Left cardiac atrium (tissue), 4 donors: ENCODE measurements around the gene MYO7A. TPM values are rescaled to one million over a fixed set of nuclear protein-coding genes. Genes with fewer than 3 reads are reported as not detected.

Source experiments
- ATAC-seq, 2 donors: fragments of 200-7000 bp; cut with Tn5 transposase; one replicate each; pipeline ENCODE4 v1.9.1; 2020; ENCODE audit warnings: mild to moderate bottlenecking in 2 of 2, moderate library complexity in 2 of 2
- DNase-seq: peaks from one replicate; pipeline ENCODE4 v3.0.0-alpha.2; 2020
- intact Hi-C, 2 donors: fragments of 100-400 bp; cut with DNase I; formaldehyde crosslinking; loops; one replicate each; pipeline versions ENCODE4 v1.14.1 to v1.15.1; 2022 to 2023
- total RNA-seq, 2 donors: library from RNA; stranded (reverse); fragmentation: NEBNext Ultra II Directional; extraction: Animal tissue kit (Norgen Biotek cat#: 25700); gene quantifications; one replicate each; pipeline ENCODE4 v1.2.1, GENCODE V29; 2021
- donor health status: DM: no; HTN: yes; CAD: no.
- donor health status: DM: no; HTN: yes; CAD: no; lungs with severe emphysema.
- donor health status: DM: yes; HTN: yes; CAD: no.
- donor health status: Dilated cardiomyopathy.

Gene MYO7A
- total RNA-seq, 2 donors from 2014 or later = 7.5 to 11.1 TPM

DNA sequence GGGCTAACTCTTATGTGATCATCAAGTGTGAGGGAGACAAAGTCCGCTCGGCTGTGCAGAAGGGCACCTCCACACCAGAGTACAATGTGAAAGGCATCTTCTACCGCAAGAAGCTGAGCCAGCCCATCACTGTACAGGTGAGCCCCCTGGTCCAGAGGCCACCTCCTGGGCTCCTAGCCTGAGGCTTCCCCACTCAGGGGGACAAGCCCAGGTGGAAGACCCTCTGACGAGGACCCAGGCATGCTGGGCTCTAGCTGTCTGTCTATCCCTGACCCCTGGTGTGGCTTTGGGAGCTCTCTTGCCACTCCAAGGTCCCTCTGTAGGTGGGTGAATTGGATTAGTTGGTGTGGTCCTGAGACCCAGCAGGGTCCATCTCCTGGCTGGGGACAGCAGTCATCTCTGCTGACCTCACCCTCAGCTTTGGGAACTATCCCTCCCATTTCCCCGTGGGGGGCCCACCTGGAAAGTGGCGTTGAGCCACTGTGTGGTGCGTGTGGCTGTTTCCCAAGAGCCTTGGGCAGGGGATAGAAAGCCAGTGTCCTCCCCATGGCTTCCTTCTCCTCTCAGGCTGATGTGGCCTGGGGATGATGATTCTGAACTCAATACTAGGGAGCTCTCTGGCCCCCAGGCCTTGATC is 5.4 kb upstream of the MYO7A start:
- intact Hi-C loops = no loop called here
- no peak for DNase-seq

GRCh38 chr11:77123591-77123990 is 4.5 kb upstream of the MYO7A start:
- DNase-seq (no peak), ATAC-seq (no peak)
- intact Hi-C loops = no loop called here

More for the DNA sequence above, 5.4 kb upstream of the MYO7A start:
- ATAC-seq = no peak

DNA sequence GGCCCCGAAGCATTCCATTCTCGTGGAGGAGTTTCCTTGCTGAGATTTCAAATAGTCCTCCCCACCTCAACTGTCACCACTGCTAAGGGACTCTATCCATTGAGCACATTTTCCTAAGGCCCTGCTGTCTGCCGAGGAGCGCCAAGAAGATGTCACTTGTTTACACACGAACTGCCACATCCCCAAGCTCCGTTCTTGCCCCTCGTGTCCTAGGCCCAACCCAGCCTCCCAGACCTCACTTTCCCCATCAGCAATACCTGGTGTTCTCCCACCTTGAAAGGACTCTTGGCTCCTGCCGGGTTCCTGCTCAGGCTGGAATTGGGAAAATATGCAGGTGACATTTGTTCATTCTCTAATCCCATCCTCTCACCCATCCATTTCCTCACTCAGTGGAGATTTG is 4.0 kb upstream of the MYO7A start:
- no peak for ATAC-seq
- DNase-seq = no peak
- intact Hi-C loops = no loop called here

- ATAC-seq = no peak
- no peak for DNase-seq
- intact Hi-C loops = no loop called here
These were observed 3.6 kb upstream of the MYO7A start for GRCh38 chr11:77124488-77124887.

DNA sequence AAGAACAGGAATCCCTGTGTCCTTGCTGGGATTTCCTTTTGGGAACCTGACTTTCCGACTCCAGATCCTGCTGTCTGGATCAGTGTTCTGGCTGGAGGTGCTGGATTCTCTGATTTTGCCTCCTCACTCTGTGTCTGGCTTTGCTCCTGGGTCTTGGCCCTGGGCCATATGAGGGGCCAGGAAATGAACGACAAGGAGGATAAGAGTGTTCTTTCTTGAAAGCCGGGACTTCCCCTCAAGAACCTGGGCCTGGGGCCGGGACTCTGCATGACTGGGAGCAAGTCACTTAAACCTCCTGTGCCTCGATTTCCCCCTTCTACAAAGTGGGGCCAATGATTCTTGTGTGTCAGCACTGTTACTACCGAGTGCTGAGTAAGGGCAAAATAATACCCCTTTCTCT is 2.9 kb upstream of the MYO7A start:
- ATAC-seq (no peak), DNase-seq (no peak)
- intact Hi-C loops = loop anchor here (5.0 kb wide), 2 partner anchors 62 to 422 kb away; no protein-coding TSS in a partner anchor

DNA sequence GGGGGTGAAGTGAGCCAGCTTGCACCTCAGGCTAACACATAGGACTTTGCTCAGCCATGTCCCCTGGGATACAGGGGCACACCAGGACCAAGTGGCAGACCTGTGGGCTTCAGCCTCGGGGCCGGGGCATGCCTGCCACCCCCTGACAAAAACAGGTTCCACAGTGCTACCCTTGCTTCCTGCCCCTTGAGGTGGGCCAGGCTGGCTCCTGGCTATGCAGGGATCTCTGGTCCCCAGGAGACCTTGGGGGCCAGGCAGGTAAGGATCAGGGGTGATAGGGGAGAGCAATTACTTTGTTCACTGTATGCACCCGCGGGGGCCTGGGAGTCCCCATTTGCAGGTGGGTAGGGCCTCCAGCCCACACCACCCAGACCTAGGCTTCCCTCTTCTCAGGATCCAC is 2.4 kb upstream of the MYO7A start:
- intact Hi-C loops = loop anchor here (5.0 kb wide), 2 partner anchors 62 to 422 kb away; no protein-coding TSS in a partner anchor
- ATAC-seq (no peak), DNase-seq (no peak)

- ATAC-seq (no peak), DNase-seq (no peak)
- intact Hi-C loops = loop anchor here (5.0 kb wide), 2 partner anchors 61 to 421 kb away; no protein-coding TSS in a partner anchor
These were observed 1.8 kb upstream of the MYO7A start for GRCh38 chr11:77126156-77126775.

DNA sequence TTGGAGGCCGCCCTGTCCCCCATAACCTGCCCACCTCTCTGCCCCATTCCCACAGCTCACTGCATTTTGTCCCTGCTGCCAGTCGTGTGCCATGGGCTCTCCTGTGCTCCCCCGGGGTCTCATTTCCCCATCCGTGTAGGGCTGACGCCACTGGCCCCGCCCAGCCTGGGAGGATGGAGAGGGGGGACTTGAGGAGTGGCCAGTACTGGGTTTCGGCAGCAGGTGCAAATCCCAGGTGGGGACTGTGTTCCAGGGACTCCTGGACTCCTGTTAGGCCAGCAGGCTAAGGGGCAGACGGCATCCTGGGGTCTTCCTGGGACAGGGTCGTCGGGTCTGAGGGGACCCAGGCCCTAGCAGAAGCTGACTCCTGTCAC is 1.2 kb upstream of the MYO7A start:
- DNase-seq (no peak), ATAC-seq (peak in 1 of 2 donors; percentile 14)
- intact Hi-C loops = loop anchor here (5.0 kb wide), 2 partner anchors 60 to 420 kb away; no protein-coding TSS in a partner anchor

GRCh38 chr11:77127235-77127911 is 673 bp upstream of the MYO7A start:
- peak; percentile 58 for DNase-seq
- intact Hi-C loops = loop anchor here (5.0 kb wide), 2 partner anchors 60 to 420 kb away; no protein-coding TSS in a partner anchor
- ATAC-seq = peak; percentile 65 to 75

DNA sequence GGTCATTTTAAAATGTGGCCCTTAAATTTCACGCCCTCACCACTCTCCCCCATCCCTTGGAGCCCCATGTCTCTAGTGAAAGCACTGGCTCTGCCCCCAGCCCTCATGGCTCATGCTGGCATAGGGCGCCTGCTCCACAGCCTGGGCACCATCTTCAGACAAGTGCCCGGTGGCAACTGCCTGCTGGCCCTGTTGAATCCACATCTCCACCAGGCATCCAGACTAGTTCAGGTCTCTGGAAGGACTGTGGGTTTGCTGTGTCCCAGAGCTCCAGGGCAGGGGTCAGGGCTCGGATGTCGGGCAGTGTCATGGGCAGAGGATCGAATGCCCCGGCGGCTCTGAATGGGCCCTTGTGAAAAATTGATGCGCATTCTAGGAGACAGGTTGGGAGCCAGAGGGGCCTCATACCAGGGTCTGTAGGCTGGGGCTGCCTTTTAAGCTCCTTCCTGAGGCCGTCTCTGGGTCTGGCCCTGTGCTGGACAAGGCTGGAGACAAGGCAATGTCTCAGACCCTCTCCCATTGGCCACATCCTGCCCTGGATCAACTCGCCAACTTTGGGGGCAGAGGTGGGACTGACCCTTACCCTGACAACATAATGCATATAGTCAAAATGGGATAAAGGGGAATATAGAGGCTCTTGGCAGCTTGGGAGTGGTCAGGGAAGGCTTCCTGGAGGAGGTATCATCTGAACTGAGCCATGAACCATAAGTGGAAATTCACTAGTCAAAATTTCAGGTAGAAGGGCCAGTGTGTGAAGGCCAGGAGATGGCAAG is 1.2 kb downstream of the MYO7A start:
- ATAC-seq (no peak), DNase-seq (no peak)
- intact Hi-C loops = loop anchor here (2.0 to 5.0 kb wide), 3 partner anchors 58 to 418 kb away; no protein-coding TSS in a partner anchor

- DNase-seq (no peak), ATAC-seq (no peak)
- intact Hi-C loops = loop anchor here (2.0 to 5.0 kb wide), 3 partner anchors 57 to 417 kb away; no protein-coding TSS in a partner anchor
These were observed 2.1 kb downstream of the MYO7A start for GRCh38 chr11:77129842-77130756.

DNA sequence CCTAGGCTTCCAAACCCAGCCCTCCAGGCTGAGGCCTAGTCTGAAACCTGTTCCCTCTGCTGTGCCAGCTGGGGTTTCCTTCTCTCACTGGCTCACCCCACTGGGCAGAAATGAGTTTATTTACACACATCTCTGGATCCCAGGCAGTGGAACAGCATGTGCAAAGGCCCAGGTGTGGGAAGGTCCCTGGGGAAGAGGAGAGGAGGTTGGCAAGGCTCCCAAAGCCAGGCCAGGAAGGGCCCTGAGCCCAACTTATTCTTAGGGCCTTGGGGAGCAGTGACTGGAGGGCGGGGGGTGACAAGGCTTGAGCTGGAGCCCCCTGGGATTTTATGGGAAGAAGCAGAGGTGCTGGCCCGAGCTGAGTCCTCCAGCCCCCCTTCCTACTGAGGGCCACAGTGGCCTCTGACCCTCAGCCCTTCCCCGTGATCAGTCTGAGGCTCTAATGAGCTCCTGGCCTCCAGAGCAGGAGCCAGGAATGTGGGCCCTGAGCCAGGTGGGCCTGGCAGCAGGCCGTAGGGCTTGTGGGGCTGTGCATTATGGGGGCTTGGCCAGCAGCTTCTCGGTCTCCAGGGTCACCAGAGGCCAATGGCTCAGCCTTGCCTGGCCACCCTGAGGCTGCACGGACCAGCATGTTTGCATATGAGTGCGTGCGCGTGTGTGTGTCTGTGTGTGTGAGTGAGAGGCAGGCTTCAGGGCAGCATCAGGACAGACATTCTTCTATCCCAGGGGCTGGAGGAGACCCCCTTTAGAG is 2.9 kb downstream of the MYO7A start:
- intact Hi-C loops = no loop called here
- ATAC-seq (peak; percentile 30 to 60), DNase-seq (peak; percentile 44)

- no peak for ATAC-seq
- intact Hi-C loops = no loop called here
- no peak for DNase-seq
These were observed 3.5 kb downstream of the MYO7A start for GRCh38 chr11:77131560-77131959.

DNA sequence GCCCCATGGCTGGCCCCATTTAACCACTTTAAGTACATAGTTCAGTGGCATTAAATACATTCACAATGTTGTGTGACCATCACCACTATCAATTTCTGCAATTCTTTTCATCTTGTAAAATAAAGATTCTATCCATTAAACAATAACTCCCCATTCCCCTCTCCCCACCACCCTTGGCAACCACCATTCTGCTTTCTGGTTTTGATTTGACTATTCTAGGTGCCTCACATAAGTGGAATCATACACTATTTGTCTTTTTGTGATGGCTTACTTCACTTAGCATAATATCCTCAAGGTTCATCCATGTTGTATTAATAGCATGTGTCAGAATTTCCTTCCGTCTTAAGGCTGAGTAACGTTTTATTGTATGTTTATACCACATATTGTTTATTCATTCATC is 7.0 kb downstream of the MYO7A start:
- no peak for DNase-seq
- no peak for ATAC-seq
- intact Hi-C loops = no loop called here

DNA sequence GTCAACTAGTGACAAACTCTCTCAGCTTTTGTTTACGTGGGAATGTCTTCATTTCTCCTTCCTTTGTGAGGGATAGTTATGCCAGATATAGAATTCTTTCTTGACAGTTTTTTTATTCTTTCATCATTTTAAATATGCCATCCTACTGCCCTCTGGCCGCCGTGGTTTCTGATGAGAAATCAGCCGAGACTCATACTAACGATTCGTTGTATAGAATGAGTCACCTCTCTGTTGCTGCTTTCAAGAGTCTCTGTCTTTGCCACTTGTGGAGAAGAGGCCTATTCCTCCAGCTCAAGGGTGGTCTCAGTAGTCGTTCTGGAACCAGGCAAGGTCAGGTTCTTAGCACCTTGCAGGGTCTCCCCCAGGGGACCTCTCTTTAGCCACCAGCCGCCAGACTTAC is 8.0 kb downstream of the MYO7A start:
- intact Hi-C loops = no loop called here
- ATAC-seq = no peak
- DNase-seq = no peak

DNA sequence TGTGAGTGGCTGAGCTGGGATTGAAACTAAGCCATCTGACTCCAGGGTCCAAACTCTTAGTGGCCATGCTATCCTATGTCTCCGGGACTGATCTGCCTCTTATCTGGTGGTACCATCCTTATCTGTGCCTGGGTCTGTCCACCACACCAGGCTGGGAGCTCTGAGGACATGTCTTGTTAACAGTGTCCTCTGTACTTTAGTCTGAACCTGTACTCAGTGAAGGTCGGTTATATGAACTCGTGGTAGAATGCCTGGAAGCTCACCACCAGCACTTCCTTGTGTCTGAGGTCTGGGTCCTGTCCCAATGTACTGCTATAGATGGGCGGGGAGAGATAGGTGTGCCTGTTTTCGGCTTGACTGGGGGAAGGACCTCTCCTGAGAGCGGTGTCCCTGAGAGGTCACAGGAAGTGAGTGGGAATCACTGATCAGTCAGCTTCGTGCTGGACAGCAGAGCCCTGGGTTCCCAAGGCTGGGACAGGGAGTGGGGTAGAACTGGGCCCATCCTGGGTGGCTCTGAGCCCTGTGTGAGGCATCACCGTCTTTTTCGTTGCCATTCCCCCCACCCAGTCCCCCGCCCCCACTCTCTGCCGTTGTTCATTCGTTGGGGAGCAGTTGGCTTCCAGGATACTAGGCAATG is 8.9 kb downstream of the MYO7A start:
- intact Hi-C loops = no loop called here
- ATAC-seq (no peak), DNase-seq (no peak)

DNA sequence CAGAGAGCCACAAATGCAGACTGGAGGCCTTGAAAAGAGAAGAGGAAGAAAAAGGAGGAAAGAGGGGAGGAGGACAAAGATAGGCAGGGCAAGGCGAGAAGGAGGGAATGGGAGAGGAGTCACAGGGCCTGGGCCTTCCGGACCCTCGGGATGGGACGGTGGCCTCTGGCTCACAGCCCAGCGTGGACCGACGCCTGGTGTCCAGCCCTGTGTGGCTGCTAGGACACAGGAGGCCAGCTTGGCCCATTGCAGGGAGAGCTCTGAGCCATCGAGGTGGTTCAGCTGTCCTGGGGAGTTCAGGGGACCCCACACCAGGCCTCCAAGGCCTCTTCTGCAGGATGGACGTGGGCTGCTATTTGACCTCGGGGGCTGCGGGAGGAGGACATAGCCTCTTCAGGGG is 9.4 kb downstream of the MYO7A start:
- DNase-seq = no peak
- ATAC-seq = no peak
- intact Hi-C loops = no loop called here
